DND-41 (cell line): ENCODE results near the gene ACTR1A.

Source experiments
- ATAC-seq: fragments of 200-7000 bp; cut with Tn5 transposase; 3 replicates; pipeline ENCODE4 v1.9.1; 2021; ENCODE audit warnings: low read depth; ENCODE audit not compliant: insufficient read depth
- DNase-seq: peaks from one replicate; pipeline ENCODE4 v3.0.0-alpha.2; 2020
- H2AFZ ChIP-seq: 2 replicates; pipeline ENCODE4 v1.6.0; 2012; ENCODE audit warnings: low read depth, low read length
- H3K27ac ChIP-seq: 2 replicates; pipeline ENCODE4 v1.5.1; 2012; ENCODE audit warnings: low read length, inconsistent platforms
- H3K27me3 ChIP-seq: fragments of 200-600 bp; sonication (generic); 2 replicates; pipeline ENCODE4 v1.6.0; 2012; ENCODE audit warnings: low read length, mild to moderate bottlenecking, inconsistent platforms; ENCODE audit not compliant: insufficient read depth, poor library complexity
- H3K36me3 ChIP-seq: 2 replicates; pipeline ENCODE4 v1.5.1; 2012; ENCODE audit warnings: low read length, inconsistent platforms; ENCODE audit not compliant: insufficient read depth
- H3K4me1 ChIP-seq: 2 replicates; pipeline ENCODE4 v1.5.1; 2012; ENCODE audit warnings: mild to moderate bottlenecking, low read length; ENCODE audit not compliant: insufficient read depth
- H3K4me2 ChIP-seq: 2 replicates; pipeline ENCODE4 v1.6.0; 2012; ENCODE audit warnings: mild to moderate bottlenecking, moderate library complexity, low read length, inconsistent platforms; ENCODE audit not compliant: insufficient read depth
- H3K4me3 ChIP-seq, 2 experiments: fragments of 200-600 bp in 1 of 2; shearing (Covaris generic) in 1 of 2; 2 replicates each; pipeline ENCODE4 v1.5.1; 2012 to 2016; ENCODE audit warnings: inconsistent platforms in 2 of 2, low read length in 2 of 2, mild to moderate bottlenecking in 2 of 2, low read depth in 1 of 2, moderate library complexity in 1 of 2
- H3K79me2 ChIP-seq: 2 replicates; pipeline ENCODE4 v1.6.0; 2012; ENCODE audit warnings: low read length, inconsistent platforms; ENCODE audit not compliant: insufficient read depth
- H3K9ac ChIP-seq: 2 replicates; pipeline ENCODE4 v1.6.0; 2012; ENCODE audit warnings: low read depth, mild to moderate bottlenecking, inconsistent platforms, low read length, moderate library complexity
- H3K9me3 ChIP-seq: 2 replicates; pipeline ENCODE4 v1.5.1; 2012; ENCODE audit warnings: low read length, moderate library complexity, mild to moderate bottlenecking, inconsistent platforms; ENCODE audit not compliant: insufficient read depth, severe bottlenecking
- H4K20me1 ChIP-seq: 2 replicates; pipeline ENCODE4 v1.6.0; 2012; ENCODE audit warnings: low read length; ENCODE audit not compliant: insufficient read depth
- EZH2 ChIP-seq: IDR thresholded peaks from 3 replicates; pipeline ENCODE4 v1.6.1; 2012; ENCODE audit warnings: borderline replicate concordance, low read depth, mild to moderate bottlenecking, moderate library complexity, low read length, inconsistent platforms; ENCODE audit not compliant: severe bottlenecking
- TF ChIP-seq, protein P1 (sequence below): IDR thresholded peaks from 2 replicates; pipeline ENCODE4 v1.5.1; 2012; ENCODE audit warnings: borderline replicate concordance, low read length, moderate library complexity, mild to moderate bottlenecking; ENCODE audit not compliant: poor library complexity, severe bottlenecking; ENCODE audit errors: extremely low read depth

ACTR1A gene

DNA sequence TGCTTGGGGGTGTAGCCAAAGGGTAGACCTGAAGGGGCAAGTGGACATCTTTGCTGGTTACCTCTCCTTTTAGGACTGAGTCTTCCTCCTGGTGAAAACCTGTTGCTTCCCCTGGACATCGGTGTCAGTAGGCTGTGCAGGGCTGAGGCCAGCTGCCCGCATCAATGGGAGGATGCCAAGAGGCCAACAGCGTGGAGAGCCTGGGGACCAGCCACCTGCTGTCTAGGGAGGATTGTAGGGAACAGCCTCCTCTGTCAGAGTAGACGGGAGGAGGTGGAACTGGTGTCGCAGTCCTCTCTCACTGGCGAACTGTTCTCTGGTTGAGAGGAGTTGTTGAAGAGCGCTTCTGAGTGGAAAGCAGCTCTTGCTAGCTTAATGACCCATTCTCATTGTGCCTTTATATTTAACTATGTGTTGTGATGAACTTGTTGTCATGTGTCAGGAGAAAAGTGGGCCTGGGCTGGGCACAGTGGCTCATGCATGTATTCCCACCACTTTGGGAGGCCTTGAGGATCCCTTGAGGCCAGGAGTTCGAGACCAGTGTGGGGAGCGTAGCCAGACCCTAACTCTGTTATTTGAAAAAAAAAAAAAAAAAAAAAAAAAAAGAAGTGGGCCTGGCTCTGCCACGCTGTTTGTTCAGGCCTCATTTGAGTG is 3.1 kb upstream of the ACTR1A start:
- DNase-seq (no peak), ATAC-seq (no peak)
- Histone ChIP-seq H2AFZ (no peak overlapping the region), H3K36me3 (peaks cover 46% of the 10 kb centered on the region), H3K79me2 (peaks cover 55% of the 10 kb centered on the region), H3K27ac (no peak overlapping the region), H4K20me1 (peaks cover 25% of the 10 kb centered on the region), H3K9ac (peak overlapping the region; percentile 65; the same call in 1 of the 2 replicates), H3K27me3 (no peaks in the 10 kb centered on the region), H3K4me3 (peak overlapping the region in 1 of 2 experiments; percentile 77; a peak in 3 of 4 replicates), H3K4me1 (peaks cover 33% of the 10 kb centered on the region), H3K9me3 (no peaks in the 10 kb centered on the region), H3K4me2 (peak overlapping the region; percentile 94)
- TF ChIP-seq EZH2 = no peak
- TF ChIP-seq, protein P1, sequence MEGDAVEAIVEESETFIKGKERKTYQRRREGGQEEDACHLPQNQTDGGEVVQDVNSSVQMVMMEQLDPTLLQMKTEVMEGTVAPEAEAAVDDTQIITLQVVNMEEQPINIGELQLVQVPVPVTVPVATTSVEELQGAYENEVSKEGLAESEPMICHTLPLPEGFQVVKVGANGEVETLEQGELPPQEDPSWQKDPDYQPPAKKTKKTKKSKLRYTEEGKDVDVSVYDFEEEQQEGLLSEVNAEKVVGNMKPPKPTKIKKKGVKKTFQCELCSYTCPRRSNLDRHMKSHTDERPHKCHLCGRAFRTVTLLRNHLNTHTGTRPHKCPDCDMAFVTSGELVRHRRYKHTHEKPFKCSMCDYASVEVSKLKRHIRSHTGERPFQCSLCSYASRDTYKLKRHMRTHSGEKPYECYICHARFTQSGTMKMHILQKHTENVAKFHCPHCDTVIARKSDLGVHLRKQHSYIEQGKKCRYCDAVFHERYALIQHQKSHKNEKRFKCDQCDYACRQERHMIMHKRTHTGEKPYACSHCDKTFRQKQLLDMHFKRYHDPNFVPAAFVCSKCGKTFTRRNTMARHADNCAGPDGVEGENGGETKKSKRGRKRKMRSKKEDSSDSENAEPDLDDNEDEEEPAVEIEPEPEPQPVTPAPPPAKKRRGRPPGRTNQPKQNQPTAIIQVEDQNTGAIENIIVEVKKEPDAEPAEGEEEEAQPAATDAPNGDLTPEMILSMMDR = no peak

DNA sequence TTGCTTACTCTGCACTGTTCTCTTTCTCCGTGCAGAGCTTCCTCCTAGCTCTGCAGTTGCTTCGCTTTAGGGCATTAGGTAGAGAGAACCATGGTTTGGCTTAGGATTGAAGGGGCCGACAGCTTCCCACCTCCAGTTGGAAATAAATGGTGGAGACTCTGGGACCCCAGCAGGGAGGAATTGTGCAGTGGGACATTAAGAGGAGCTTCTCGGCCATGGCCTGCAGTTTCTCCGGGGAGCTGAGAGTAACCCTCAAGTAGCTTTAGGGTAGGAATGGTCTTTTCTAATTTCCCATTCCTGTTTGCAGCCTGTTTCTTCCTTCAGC is 2.4 kb upstream of the ACTR1A start:
- Histone ChIP-seq H3K27ac (peak overlapping the region; percentile 65; the same call in 1 of the 2 replicates), H2AFZ (peak overlapping the region; percentile 80; the same call in 1 of the 2 replicates)

DNA sequence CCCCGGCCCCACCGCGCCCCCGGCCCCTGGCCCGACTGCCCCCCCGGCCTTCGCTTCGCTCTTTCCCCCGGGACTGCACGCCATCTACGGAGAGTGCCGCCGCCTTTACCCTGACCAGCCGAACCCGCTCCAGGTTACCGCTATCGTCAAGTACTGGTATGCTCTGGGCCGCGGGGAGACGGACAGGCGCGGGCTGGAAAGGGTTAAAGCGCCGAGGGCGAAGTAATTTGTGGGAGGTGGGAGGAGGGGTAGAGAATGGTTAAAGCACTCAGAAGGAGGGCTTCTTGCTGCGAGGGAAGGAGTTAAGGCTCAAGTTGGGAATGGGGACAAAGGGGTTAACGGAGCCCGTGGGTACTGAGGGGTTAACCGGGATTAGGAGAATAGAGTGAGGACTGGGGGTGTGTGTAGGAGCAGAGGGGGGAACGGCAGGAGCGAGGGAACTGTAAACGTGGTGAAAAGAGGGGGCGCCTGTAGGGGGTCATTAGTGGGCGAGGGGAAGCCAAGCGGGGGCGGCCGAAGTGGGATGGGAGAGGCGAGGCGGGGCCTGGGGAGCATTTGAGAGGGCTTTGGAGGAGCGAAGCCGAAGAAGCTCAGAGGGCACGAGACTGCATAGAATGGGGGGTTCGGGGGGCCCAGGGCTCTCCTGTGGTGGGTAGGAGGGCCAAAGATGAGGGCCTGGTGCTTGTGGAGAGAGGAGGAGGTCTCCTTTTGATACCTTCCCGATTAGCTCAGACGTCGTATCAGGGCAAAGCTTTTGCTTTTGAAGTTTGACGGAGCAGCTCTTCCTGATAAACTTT is 1.9 kb upstream of the ACTR1A start:
- Histone ChIP-seq H2AFZ (peak overlapping the region; percentile 80), H3K27ac (peak overlapping the region; percentile 65), H3K27me3 (no peaks in the 10 kb centered on the region), H3K4me2 (peak overlapping the region; percentile 94), H4K20me1 (peaks cover 32% of the 10 kb centered on the region), H3K9me3 (no peaks in the 10 kb centered on the region), H3K4me1 (peaks cover 40% of the 10 kb centered on the region), H3K36me3 (peaks cover 39% of the 10 kb centered on the region), H3K79me2 (peaks cover 65% of the 10 kb centered on the region), H3K9ac (peak overlapping the region; percentile 65), H3K4me3 (peak overlapping the region; percentile 77 to 83)
- no peak for TF ChIP-seq EZH2
- TF ChIP-seq, protein P1 = no peak
- DNase-seq (peak; percentile 39), ATAC-seq (no peak)

More for the DNA sequence above, 2.4 kb upstream of the ACTR1A start:
- Histone ChIP-seq H3K36me3 (peaks cover 44% of the 10 kb centered on the region), H3K4me3 (peak overlapping the region; percentile 77 to 83; a peak in 3 of 4 replicates), H3K9ac (peak overlapping the region; percentile 65), H3K79me2 (peaks cover 60% of the 10 kb centered on the region), H3K9me3 (no peaks in the 10 kb centered on the region), H4K20me1 (peaks cover 28% of the 10 kb centered on the region), H3K4me2 (peak overlapping the region; percentile 94), H3K4me1 (peaks cover 36% of the 10 kb centered on the region), H3K27me3 (no peaks in the 10 kb centered on the region)
- DNase-seq (no peak), ATAC-seq (no peak)
- TF ChIP-seq, protein P1 = no peak
- no peak for TF ChIP-seq EZH2
